ENCODE data around the gene PDSS2. TPM values are rescaled to one million over a fixed set of nuclear protein-coding genes. Genes with fewer than 3 reads are reported as not detected.
"Not testable (repeated sequence)": the region's sequence is repeated elsewhere in the genome, so short reads cannot be mapped to it uniquely, and the experiment has no call there.

The PDSS2 gene
- total RNA-seq, 1 donor from 2014 or later = 10.7 TPM

DNA sequence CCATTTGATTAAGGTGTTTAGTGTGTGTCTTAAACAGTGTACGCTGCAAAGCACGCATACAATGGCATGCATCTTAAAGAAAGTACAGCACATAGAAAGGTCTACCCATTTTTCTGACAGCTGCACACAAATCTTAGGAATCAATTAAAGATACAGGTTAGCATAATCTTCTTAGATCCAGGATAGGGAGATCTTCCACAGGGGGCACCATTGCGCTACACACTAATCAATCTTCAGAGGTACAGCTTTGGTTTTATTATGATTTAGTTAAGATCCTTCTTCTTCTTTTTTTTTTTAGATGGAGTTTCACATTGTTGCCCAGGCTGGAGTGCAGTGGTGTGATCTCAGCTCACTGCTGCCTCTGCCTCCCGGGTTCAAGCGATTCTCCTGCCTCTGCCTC is 280.4 kb downstream of the PDSS2 start:
- TF ChIP-seq, protein P1, sequence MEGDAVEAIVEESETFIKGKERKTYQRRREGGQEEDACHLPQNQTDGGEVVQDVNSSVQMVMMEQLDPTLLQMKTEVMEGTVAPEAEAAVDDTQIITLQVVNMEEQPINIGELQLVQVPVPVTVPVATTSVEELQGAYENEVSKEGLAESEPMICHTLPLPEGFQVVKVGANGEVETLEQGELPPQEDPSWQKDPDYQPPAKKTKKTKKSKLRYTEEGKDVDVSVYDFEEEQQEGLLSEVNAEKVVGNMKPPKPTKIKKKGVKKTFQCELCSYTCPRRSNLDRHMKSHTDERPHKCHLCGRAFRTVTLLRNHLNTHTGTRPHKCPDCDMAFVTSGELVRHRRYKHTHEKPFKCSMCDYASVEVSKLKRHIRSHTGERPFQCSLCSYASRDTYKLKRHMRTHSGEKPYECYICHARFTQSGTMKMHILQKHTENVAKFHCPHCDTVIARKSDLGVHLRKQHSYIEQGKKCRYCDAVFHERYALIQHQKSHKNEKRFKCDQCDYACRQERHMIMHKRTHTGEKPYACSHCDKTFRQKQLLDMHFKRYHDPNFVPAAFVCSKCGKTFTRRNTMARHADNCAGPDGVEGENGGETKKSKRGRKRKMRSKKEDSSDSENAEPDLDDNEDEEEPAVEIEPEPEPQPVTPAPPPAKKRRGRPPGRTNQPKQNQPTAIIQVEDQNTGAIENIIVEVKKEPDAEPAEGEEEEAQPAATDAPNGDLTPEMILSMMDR (IDR thresholded peaks at IDR 0.05; ENCODE audit: unreplicated experiment) = no peak

DNA sequence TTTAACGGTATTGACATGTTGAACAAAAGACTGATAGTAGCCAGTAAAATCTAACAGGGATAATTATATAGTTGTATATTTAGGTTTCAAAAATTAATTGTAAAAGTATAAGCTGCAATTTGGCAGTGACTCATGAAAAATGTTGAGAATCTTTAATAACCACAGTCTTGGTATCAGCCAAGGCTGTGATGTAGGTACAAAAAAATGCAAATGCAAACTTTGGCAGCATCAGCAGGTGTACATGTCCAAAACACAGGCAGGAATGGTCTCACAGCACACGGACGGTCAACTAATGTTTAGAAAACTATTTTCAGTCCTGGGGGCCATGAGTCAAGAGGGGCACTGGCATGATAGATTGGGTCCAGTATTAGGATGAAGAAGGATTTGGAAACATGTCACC is 285.6 kb downstream of the PDSS2 start:
- no peak overlapping the region for H3K4me3 Mint-ChIP-seq
- TF ChIP-seq, protein P1 (IDR thresholded peaks at IDR 0.05; ENCODE audit: unreplicated experiment) = no peak
- no peak for DNase-seq (ENCODE audit: low spot score in 2 of 2, unreplicated experiment in 2 of 2)
- no peaks in the 10 kb centered on the region for H3K4me1 Mint-ChIP-seq
- no peaks in the 10 kb centered on the region for H3K27me3 Mint-ChIP-seq (ENCODE audit: low read depth)
- H3K36me3 Mint-ChIP-seq = peaks cover 4% of the 10 kb centered on the region
- peaks cover 8% of the 10 kb centered on the region for H3K9me3 Mint-ChIP-seq
- no peak overlapping the region for H3K27ac Mint-ChIP-seq

More for the DNA sequence above, 280.4 kb downstream of the PDSS2 start:
- no peak overlapping the region for H3K27ac Mint-ChIP-seq
- H3K27me3 Mint-ChIP-seq (ENCODE audit: low read depth) = no peaks in the 10 kb centered on the region
- H3K36me3 Mint-ChIP-seq = no peaks in the 10 kb centered on the region
- H3K4me3 Mint-ChIP-seq = no peak overlapping the region
- H3K9me3 Mint-ChIP-seq = no peaks in the 10 kb centered on the region
- DNase-seq (ENCODE audit: low spot score in 2 of 2, unreplicated experiment in 2 of 2) = no peak
- H3K4me1 Mint-ChIP-seq = no peaks in the 10 kb centered on the region

DNA sequence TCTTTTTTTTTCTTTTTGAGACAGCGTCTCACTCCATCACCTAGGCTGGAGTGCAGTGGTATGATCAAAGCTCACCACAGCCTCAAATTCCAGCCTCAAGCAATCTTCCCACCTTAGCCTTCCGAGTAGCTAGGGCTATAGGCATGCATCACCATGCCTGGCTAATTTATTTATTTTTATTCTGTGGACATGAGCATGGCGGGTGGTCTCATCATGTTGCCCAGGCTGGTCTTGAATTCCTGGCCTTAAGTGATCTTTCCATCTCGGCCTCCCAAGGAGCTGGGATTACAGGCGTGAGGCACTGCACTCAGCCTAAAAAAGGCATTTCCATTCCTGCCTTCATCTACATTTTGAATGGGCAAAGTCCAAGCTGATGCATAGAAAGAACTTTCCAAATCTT is 287.9 kb downstream of the PDSS2 start:
- no peak overlapping the region for H3K4me3 Mint-ChIP-seq
- TF ChIP-seq, protein P1 (IDR thresholded peaks at IDR 0.05; ENCODE audit: unreplicated experiment) = no peak

DNA sequence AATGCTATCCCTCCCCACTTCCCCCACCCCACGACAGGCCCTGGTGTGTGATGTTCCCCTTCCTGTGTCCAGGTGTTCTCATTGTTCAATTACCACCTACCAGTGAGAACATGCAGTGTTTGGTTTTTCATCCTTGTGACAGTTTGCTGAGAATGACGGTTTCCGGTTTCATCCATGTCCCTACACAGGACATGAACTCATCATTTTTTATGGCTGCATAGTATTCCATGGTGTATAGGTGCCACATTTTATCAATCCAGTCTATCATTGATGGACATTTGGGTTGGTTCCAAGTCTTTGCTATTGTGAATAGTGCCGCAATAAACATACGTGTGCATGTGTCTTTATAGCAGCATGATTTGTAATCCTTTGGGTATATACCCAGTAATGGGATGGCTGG is 295.1 kb downstream of the PDSS2 start:
- H3K27me3 Mint-ChIP-seq (ENCODE audit: low read depth); H3K4me3 Mint-ChIP-seq; H3K27ac Mint-ChIP-seq; DNase-seq (ENCODE audit: low spot score in 2 of 2, unreplicated experiment in 2 of 2); H3K36me3 Mint-ChIP-seq; H3K4me1 Mint-ChIP-seq: not testable (repeated sequence)
- H3K9me3 Mint-ChIP-seq = peaks cover 12% of the 10 kb centered on the region

More for the DNA sequence above, 287.9 kb downstream of the PDSS2 start:
- Mint-ChIP-seq H3K27me3 (ENCODE audit: low read depth) (no peaks in the 10 kb centered on the region), H3K9me3 (peaks cover 16% of the 10 kb centered on the region), H3K36me3 (peaks cover 4% of the 10 kb centered on the region), H3K4me1 (no peaks in the 10 kb centered on the region), H3K27ac (no peak overlapping the region)
- DNase-seq (ENCODE audit: low spot score in 2 of 2, unreplicated experiment in 2 of 2) = no peak

DNA sequence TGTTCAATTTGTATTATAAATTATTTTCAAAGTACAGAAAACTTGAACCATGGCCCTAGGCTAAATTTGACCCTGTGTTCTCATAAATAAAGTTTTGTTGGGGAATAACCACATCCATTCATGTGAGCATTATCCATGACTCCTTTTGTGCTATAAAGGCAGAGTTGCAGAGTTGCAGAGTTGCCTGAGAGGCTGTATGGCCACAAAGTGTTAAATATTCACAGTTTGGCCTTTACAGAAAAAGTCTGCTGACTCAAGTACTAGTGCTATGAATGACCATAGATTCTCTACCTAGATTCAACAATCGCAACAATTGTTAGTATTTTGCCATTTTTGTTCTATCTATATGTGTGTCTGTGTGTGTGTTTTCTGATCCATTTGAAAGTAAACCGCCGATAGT is 297.8 kb downstream of the PDSS2 start:
- TF ChIP-seq, protein P1 (IDR thresholded peaks at IDR 0.05; ENCODE audit: unreplicated experiment) = no peak
- Mint-ChIP-seq H3K27me3 (ENCODE audit: low read depth) (no peaks in the 10 kb centered on the region), H3K9me3 (no peaks in the 10 kb centered on the region), H3K27ac (no peak overlapping the region), H3K4me3 (no peak overlapping the region), H3K36me3 (no peaks in the 10 kb centered on the region), H3K4me1 (no peaks in the 10 kb centered on the region)
- DNase-seq (ENCODE audit: low spot score in 2 of 2, unreplicated experiment in 2 of 2) = no peak

DNA sequence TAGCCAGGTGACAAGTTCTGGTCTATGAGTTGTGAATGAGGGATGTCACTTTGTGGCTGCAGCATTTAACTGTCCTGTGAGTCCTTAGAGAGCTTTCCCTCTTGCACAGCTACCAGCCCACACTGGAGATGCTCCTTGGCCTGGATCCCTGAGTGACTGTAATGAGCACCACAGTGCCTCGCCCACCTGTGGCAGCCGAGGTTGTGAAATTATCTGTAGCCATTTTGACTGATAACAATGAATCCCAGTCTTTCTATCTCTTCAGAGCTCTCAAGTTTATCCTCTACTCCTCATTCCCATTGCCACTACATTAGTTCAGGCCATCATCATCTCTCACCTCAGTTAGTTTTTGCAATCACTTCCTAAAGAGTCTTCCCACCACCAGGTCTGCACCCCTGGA is 302.7 kb downstream of the PDSS2 start:
- H3K36me3 Mint-ChIP-seq = no peaks in the 10 kb centered on the region
- H3K4me3 Mint-ChIP-seq = no peak overlapping the region
- H3K27me3 Mint-ChIP-seq (ENCODE audit: low read depth) = no peaks in the 10 kb centered on the region
- no peaks in the 10 kb centered on the region for H3K9me3 Mint-ChIP-seq
- no peak overlapping the region for H3K27ac Mint-ChIP-seq
- TF ChIP-seq, protein P1 (IDR thresholded peaks at IDR 0.05; ENCODE audit: unreplicated experiment) = no peak
- no peak for DNase-seq (ENCODE audit: low spot score in 2 of 2, unreplicated experiment in 2 of 2)
- H3K4me1 Mint-ChIP-seq = peaks cover 20% of the 10 kb centered on the region
